ENCODE measurements around the gene BMPR2. TPM values are rescaled to one million over a fixed set of nuclear protein-coding genes. Genes with fewer than 3 reads are reported as not detected.
"Not testable (repeated sequence)": the region's sequence is repeated elsewhere in the genome, so short reads cannot be mapped to it uniquely, and the experiment has no call there.

BMPR2 gene
- total and polyA plus RNA-seq, 2 donors from 2014 or later = 12.5 to 66.9 TPM

- no peak for TF ChIP-seq CTCF (IDR thresholded peaks at IDR 0.05; ENCODE audit: borderline replicate concordance, extremely low read depth, insufficient read depth)
- Histone ChIP-seq H3K27me3 (ENCODE audit: control insufficient read depth, insufficient read depth, low read length) (no peaks in the 10 kb centered on the region), H3K27ac (ENCODE audit: low read depth in 2 of 2, low read length in 2 of 2) (no peak overlapping the region), H3K4me1 (ENCODE audit: control insufficient read depth in 2 of 3, insufficient read depth in 2 of 3, low read depth in 1 of 3, low read length in 3 of 3) (no peaks in the 10 kb centered on the region), H3K9ac (ENCODE audit: low read length in 3 of 3) (no peak overlapping the region), H3K4me3 (ENCODE audit: low read length in 3 of 3) (no peak overlapping the region), H3K9me3 (ENCODE audit: control insufficient read depth in 2 of 3, insufficient read depth in 1 of 3, low read length in 3 of 3) (no peaks in the 10 kb centered on the region), H3K36me3 (ENCODE audit: control insufficient read depth in 2 of 3, insufficient read depth in 3 of 3, low read length in 3 of 3) (no peaks in the 10 kb centered on the region)
- intact Hi-C loops (cut with DNase I) = no loop called here
- no peak for DNase-seq
- no peak for FAIRE-seq
Observed at GRCh38 chr2:202577250-202578183, 201.4 kb downstream of the BMPR2 start.

- H3K27ac ChIP-seq (ENCODE audit: low read depth in 2 of 2, low read length in 2 of 2); H3K27me3 ChIP-seq (ENCODE audit: control insufficient read depth, insufficient read depth, low read length); H3K4me3 ChIP-seq (ENCODE audit: low read length in 3 of 3); H3K36me3 ChIP-seq (ENCODE audit: control insufficient read depth in 2 of 3, insufficient read depth in 3 of 3, low read length in 3 of 3); FAIRE-seq; H3K9me3 ChIP-seq (ENCODE audit: control insufficient read depth in 2 of 3, insufficient read depth in 1 of 3, low read length in 3 of 3); DNase-seq; intact Hi-C loops (cut with DNase I); H3K4me1 ChIP-seq (ENCODE audit: control insufficient read depth in 2 of 3, insufficient read depth in 2 of 3, low read depth in 1 of 3, low read length in 3 of 3); H3K9ac ChIP-seq (ENCODE audit: low read length in 3 of 3): not testable (repeated sequence)
Observed at GRCh38 chr2:202582846-202583245, 206.7 kb downstream of the BMPR2 start.

GRCh38 chr2:202583709-202584219 is 207.6 kb downstream of the BMPR2 start:
- no peak overlapping the region for H3K4me3 ChIP-seq (ENCODE audit: low read length in 3 of 3)
- no peak overlapping the region for H3K9ac ChIP-seq (ENCODE audit: low read length in 3 of 3)
- H3K36me3 ChIP-seq (ENCODE audit: control insufficient read depth in 2 of 3, insufficient read depth in 3 of 3, low read length in 3 of 3) = no peaks in the 10 kb centered on the region
- H3K27ac ChIP-seq (ENCODE audit: low read depth in 2 of 2, low read length in 2 of 2) = no peak overlapping the region
- no peak for TF ChIP-seq CTCF (IDR thresholded peaks at IDR 0.05; ENCODE audit: borderline replicate concordance, extremely low read depth, insufficient read depth)
- no peaks in the 10 kb centered on the region for H3K9me3 ChIP-seq (ENCODE audit: control insufficient read depth in 2 of 3, insufficient read depth in 1 of 3, low read length in 3 of 3)
- H3K4me1 ChIP-seq (ENCODE audit: control insufficient read depth in 2 of 3, insufficient read depth in 2 of 3, low read depth in 1 of 3, low read length in 3 of 3) = peaks cover 0 to 3% (median 0%) of the 10 kb centered on the region in 3 donors
- intact Hi-C loops (cut with DNase I) = no loop called here
- no peaks in the 10 kb centered on the region for H3K27me3 ChIP-seq (ENCODE audit: control insufficient read depth, insufficient read depth, low read length)
- FAIRE-seq (no peak), DNase-seq (no peak)

Measured in kidney (tissue), 14 donors.